Astrocyte (in vitro differentiated cells and primary cell): ENCODE data around the gene ARSG. TPM values are rescaled to one million over a fixed set of nuclear protein-coding genes. Genes with fewer than 3 reads are reported as not detected.

Source experiments
- DNase-seq: peaks from one replicate; pipeline ENCODE4 v3.0.0-alpha.2; 2010; ENCODE audit warnings: low read depth
- FAIRE-seq: peaks from 2 replicates; lab custom pipeline; 2011; peaks lifted over from hg19 to GRCh38; lab: Jason Lieb, UNC
- H2AFZ ChIP-seq: 2 replicates; pipeline ENCODE4 v1.6.0; 2012; ENCODE audit warnings: low read depth, low read length, inconsistent platforms
- H3K27ac ChIP-seq: 2 replicates; pipeline ENCODE4 v1.5.1; 2011; ENCODE audit warnings: low read depth, low read length, inconsistent platforms
- H3K27me3 ChIP-seq: 2 replicates; pipeline ENCODE4 v1.6.0; 2011; ENCODE audit warnings: low read length, inconsistent platforms; ENCODE audit not compliant: insufficient read depth
- H3K36me3 ChIP-seq: 2 replicates; pipeline ENCODE4 v1.5.1; 2011; ENCODE audit warnings: low read length, inconsistent platforms; ENCODE audit not compliant: insufficient read depth
- H3K4me1 ChIP-seq: 2 replicates; pipeline ENCODE4 v1.5.1; 2011; ENCODE audit warnings: low read length, inconsistent platforms; ENCODE audit not compliant: insufficient read depth
- H3K4me2 ChIP-seq: 2 replicates; pipeline ENCODE4 v1.6.0; 2012; ENCODE audit warnings: low read length, inconsistent platforms
- H3K4me3 ChIP-seq: 2 replicates; pipeline ENCODE4 v1.5.1; 2011; ENCODE audit warnings: low read depth, mild to moderate bottlenecking, low read length, inconsistent platforms; ENCODE audit not compliant: insufficient read depth
- H3K79me2 ChIP-seq: 2 replicates; pipeline ENCODE4 v1.6.0; 2012; ENCODE audit warnings: mild to moderate bottlenecking, low read length, inconsistent platforms; ENCODE audit not compliant: insufficient read depth
- H3K9ac ChIP-seq: 2 replicates; pipeline ENCODE4 v1.6.0; 2012; ENCODE audit warnings: mild to moderate bottlenecking, low read length, inconsistent platforms
- H3K9me3 ChIP-seq: 2 replicates; pipeline ENCODE4 v1.5.1; 2012; ENCODE audit warnings: low read depth, mild to moderate bottlenecking, low read length, inconsistent platforms; ENCODE audit not compliant: insufficient read depth
- H4K20me1 ChIP-seq: 2 replicates; pipeline ENCODE4 v1.6.0; 2012; ENCODE audit warnings: low read length, inconsistent platforms; ENCODE audit not compliant: insufficient read depth
- H3K27ac Mint-ChIP-seq: one replicate; pipeline ENCODE4 v1.8.0; 2021; ENCODE audit warnings: mild to moderate bottlenecking, mixed read lengths; ENCODE audit not compliant: unreplicated experiment
- H3K27me3 Mint-ChIP-seq: one replicate; pipeline ENCODE4 v1.8.0; 2021; ENCODE audit warnings: low read depth, mixed read lengths; ENCODE audit not compliant: unreplicated experiment
- H3K36me3 Mint-ChIP-seq: one replicate; pipeline ENCODE4 v1.8.0; 2021; ENCODE audit warnings: low read depth, mixed read lengths; ENCODE audit not compliant: unreplicated experiment
- H3K4me1 Mint-ChIP-seq: one replicate; pipeline ENCODE4 v1.8.0; 2021; ENCODE audit warnings: low read depth, mixed read lengths; ENCODE audit not compliant: unreplicated experiment
- H3K4me3 Mint-ChIP-seq: one replicate; pipeline ENCODE4 v1.8.0; 2021; ENCODE audit warnings: mild to moderate bottlenecking, moderate library complexity, mixed read lengths; ENCODE audit not compliant: unreplicated experiment
- H3K9me3 Mint-ChIP-seq: one replicate; pipeline ENCODE4 v1.8.0; 2021; ENCODE audit warnings: mild to moderate bottlenecking, mixed read lengths; ENCODE audit not compliant: unreplicated experiment
- CTCF ChIP-seq: IDR thresholded peaks from 2 replicates; pipeline ENCODE4 v1.5.1; 2011; ENCODE audit warnings: low read depth, mild to moderate bottlenecking, inconsistent platforms, low read length, moderate library complexity; ENCODE audit not compliant: insufficient read depth
- EZH2 ChIP-seq: IDR thresholded peaks from 2 replicates; pipeline ENCODE4 v1.6.1; 2012; ENCODE audit warnings: mild to moderate bottlenecking, low read length, inconsistent platforms; ENCODE audit not compliant: insufficient read depth
- total RNA-seq: library from RNA; stranded (reverse); gene quantifications from 2 replicates; pipeline ENCODE4 v1.2.1, GENCODE V29; 2021

ARSG gene
- total RNA-seq, 1 donor from 2014 or later: 2.6 TPM

DNA sequence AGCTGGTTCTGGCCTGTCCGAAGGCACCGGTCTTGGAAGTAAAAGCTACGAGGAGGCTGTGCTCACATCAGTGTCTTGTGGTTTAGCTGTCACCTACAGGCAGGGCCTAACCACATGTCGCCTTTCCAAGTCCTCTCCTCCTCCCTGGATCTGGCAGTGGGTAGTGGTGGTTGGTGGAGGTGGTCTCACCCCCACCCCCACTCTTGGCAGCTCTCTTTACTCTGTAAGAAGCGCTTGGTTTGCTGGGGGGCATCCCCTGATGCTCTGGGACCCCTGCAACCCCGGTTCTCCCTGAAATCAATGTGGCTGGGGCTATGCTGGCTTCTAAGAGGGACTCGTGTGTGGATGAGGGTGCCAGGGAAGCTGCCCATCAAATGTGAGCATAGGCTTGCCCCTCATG is 97.7 kb downstream of the ARSG start:
- DNase-seq (no peak), FAIRE-seq (no peak)
- Histone ChIP-seq H3K79me2 (no peaks in the 10 kb centered on the region), H3K27ac (no peak overlapping the region), H3K27me3 (no peaks in the 10 kb centered on the region), H3K9ac (no peak overlapping the region), H2AFZ (no peak overlapping the region), H3K36me3 (no peaks in the 10 kb centered on the region), H3K9me3 (no peaks in the 10 kb centered on the region), H3K4me2 (no peak overlapping the region), H4K20me1 (no peaks in the 10 kb centered on the region), H3K4me1 (peaks cover 6% of the 10 kb centered on the region), H3K4me3 (no peak overlapping the region)
- Mint-ChIP-seq H3K9me3 (no peaks in the 10 kb centered on the region), H3K4me3 (no peak overlapping the region), H3K36me3 (no peaks in the 10 kb centered on the region), H3K27ac (no peak overlapping the region), H3K27me3 (peaks cover 21% of the 10 kb centered on the region), H3K4me1 (peaks cover 7% of the 10 kb centered on the region)
- TF ChIP-seq EZH2: no peak

DNA sequence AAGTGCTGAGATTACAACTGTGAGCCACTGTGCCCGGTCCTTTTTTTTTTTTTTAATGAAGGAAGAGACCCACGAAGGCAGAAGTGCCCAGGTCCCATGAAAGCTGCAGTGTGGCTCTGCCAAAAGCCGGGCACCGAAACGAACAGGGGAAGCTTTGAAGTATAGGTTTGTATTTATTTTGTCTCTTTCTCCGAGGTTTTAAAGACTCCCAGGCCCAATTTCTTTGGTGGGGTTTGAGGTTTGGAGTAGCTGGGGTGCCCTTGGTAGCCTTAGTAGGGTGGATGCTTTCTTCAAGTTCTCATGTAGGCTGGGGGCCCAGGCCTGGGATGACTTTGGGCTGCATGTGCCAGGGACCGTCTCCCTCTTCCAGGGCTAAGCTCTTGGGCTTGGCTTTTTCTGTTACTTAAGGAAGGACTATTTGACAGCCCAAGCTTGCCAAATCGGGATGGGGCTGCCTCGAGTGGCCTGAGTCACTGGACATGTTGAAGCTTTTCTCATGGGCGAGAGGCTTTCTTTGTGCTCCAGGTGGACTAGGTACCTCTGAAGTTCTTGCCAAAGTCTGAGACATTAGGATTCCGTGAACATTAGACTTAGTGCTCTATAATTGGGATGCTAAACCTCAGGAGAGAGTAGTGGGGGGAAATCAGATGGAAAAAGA is 99.7 kb downstream of the ARSG start:
- Histone ChIP-seq H3K36me3 (no peaks in the 10 kb centered on the region), H3K27ac (no peak overlapping the region), H2AFZ (no peak overlapping the region), H3K4me3 (no peak overlapping the region), H3K27me3 (no peaks in the 10 kb centered on the region), H3K4me1 (no peaks in the 10 kb centered on the region), H3K9ac (no peak overlapping the region), H3K79me2 (no peaks in the 10 kb centered on the region), H4K20me1 (no peaks in the 10 kb centered on the region), H3K4me2 (no peak overlapping the region), H3K9me3 (no peaks in the 10 kb centered on the region)
- DNase-seq (peak; percentile 69), FAIRE-seq (no peak)
- Mint-ChIP-seq H3K4me1 (no peaks in the 10 kb centered on the region), H3K4me3 (no peak overlapping the region), H3K27me3 (peaks cover 21% of the 10 kb centered on the region), H3K9me3 (no peaks in the 10 kb centered on the region), H3K27ac (no peak overlapping the region), H3K36me3 (peaks cover 2% of the 10 kb centered on the region)
- TF ChIP-seq EZH2 (no peak), CTCF (no peak)

DNA sequence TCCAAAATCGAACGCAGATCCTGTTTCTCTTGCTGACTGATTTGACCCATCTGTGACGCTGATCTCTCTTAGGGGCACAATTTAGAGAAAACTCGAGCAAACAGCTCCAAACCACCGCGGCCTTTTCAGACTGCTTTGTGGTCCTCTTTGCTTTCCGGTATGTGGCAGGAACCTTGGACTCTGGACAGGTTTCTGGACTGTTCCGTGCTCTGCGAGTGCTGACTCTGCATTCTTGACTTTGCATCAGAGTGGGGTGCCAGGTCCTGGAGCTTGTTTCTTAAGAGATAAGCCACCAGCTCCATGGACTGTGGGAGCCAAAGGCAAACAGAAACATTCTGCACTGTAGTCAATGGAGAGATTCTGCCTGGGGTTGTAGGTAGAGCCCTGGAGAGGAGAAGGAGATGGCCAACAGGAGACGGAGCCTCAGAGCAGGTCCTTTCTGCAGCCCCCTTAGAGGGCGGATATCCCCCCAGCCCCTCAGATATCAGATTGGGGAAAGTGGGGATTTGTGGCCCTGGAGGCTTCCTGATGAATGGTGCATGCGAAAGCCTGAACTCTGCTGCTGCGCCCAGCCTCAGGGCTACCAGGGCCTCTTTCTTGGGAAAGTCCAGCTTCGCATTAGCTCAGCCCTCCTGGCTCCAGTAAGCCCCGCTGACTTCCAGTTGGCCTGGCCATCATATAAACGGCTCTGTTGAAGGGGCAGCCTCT is 100.4 kb downstream of the ARSG start:
- Histone ChIP-seq H3K27me3 (no peaks in the 10 kb centered on the region), H3K4me3 (no peak overlapping the region), H3K4me2 (no peak overlapping the region), H4K20me1 (no peaks in the 10 kb centered on the region), H3K4me1 (no peaks in the 10 kb centered on the region), H3K36me3 (no peaks in the 10 kb centered on the region), H3K9me3 (no peaks in the 10 kb centered on the region), H3K79me2 (no peaks in the 10 kb centered on the region), H3K27ac (no peak overlapping the region), H2AFZ (no peak overlapping the region), H3K9ac (no peak overlapping the region)
- no peak for FAIRE-seq
- Mint-ChIP-seq H3K27ac (no peak overlapping the region), H3K36me3 (peaks cover 2% of the 10 kb centered on the region), H3K27me3 (peaks cover 19% of the 10 kb centered on the region), H3K9me3 (no peaks in the 10 kb centered on the region), H3K4me3 (no peak overlapping the region), H3K4me1 (no peaks in the 10 kb centered on the region)
- no peak for DNase-seq
- TF ChIP-seq EZH2: no peak
- no peak for TF ChIP-seq CTCF
